HS-5 (cell line): ENCODE data around the gene PSMG3.
"Not testable (repeated sequence)": the region's sequence is repeated elsewhere in the genome, so short reads cannot be mapped to it uniquely, and the experiment has no call there.

Source experiments
- DNase-seq: peaks from one replicate; pipeline ENCODE4 v3.0.0-alpha.2; 2012; ENCODE audit warnings: low read depth

Gene PSMG3

GRCh38 chr7:1596181-1597043, 26.6 kb upstream of the PSMG3 start:
- DNase-seq: no peak

- DNase-seq: no peak
These were observed 25.8 kb upstream of the PSMG3 start for GRCh38 chr7:1595636-1596035.

- no peak for DNase-seq
These were observed 25.2 kb upstream of the PSMG3 start for GRCh38 chr7:1595027-1595426.

GRCh38 chr7:1593904-1594421, 24.1 kb upstream of the PSMG3 start:
- no peak for DNase-seq

GRCh38 chr7:1593091-1593866, 23.4 kb upstream of the PSMG3 start:
- DNase-seq: no peak

GRCh38 chr7:1592299-1592871, 22.6 kb upstream of the PSMG3 start:
- no peak for DNase-seq

- no peak for DNase-seq
These were observed 22.0 kb upstream of the PSMG3 start for GRCh38 chr7:1591876-1592275.

GRCh38 chr7:1591396-1591795, 21.6 kb upstream of the PSMG3 start:
- DNase-seq: no peak

GRCh38 chr7:1590887-1591286, 21.1 kb upstream of the PSMG3 start:
- no peak for DNase-seq

- no peak for DNase-seq
These were observed 20.6 kb upstream of the PSMG3 start for GRCh38 chr7:1590476-1590875.

- DNase-seq: no peak
These were observed 19.1 kb upstream of the PSMG3 start for GRCh38 chr7:1588978-1589377.

GRCh38 chr7:1587738-1588137, 17.9 kb upstream of the PSMG3 start:
- no peak for DNase-seq

- no peak for DNase-seq
These were observed 17.2 kb upstream of the PSMG3 start for GRCh38 chr7:1586827-1587705.

GRCh38 chr7:1586126-1586826, 16.4 kb upstream of the PSMG3 start:
- no peak for DNase-seq

GRCh38 chr7:1585142-1585981, 15.5 kb upstream of the PSMG3 start:
- no peak for DNase-seq

- DNase-seq: no peak
These were observed 14.9 kb upstream of the PSMG3 start for GRCh38 chr7:1584700-1585099.

- DNase-seq: not testable (repeated sequence)
These were observed 13.6 kb upstream of the PSMG3 start for GRCh38 chr7:1583241-1583930.

GRCh38 chr7:1580422-1581030, 10.7 kb upstream of the PSMG3 start:
- DNase-seq: no peak
